Psoas muscle (tissue), 8 donors: ENCODE measurements around the gene NT5DC4. TPM values are rescaled to one million over a fixed set of nuclear protein-coding genes. Genes with fewer than 3 reads are reported as not detected.

ENCODE experiments used
- ATAC-seq, 4 donors: fragments of 200-7000 bp; cut with Tn5 transposase; one replicate each; pipeline ENCODE4 v1.9.1; 2020; ENCODE audit warnings: moderate library complexity in 3 of 4, mild to moderate bottlenecking in 2 of 4
- DNase-seq, 2 donors: peaks; one replicate each; pipeline ENCODE4 v3.0.0-alpha.2; 2020
- H3K27ac ChIP-seq: fragments of 200-600 bp; one replicate; pipeline ENCODE4 v1.8.0; 2022
- H3K27me3 ChIP-seq, 3 donors: fragments of 200-600 bp in 1 of 3; one replicate each; pipeline versions ENCODE4 v1.6.1 to v1.8.0; 2013 to 2022; ENCODE audit warnings: low read length in 2 of 3, mild to moderate bottlenecking in 2 of 3, moderate library complexity in 1 of 3; ENCODE audit not compliant: insufficient read depth in 3 of 3
- H3K36me3 ChIP-seq, 2 donors: fragments of 200-600 bp in 1 of 2; one replicate each; pipeline versions ENCODE4 v1.6.1 to v1.8.0; 2013 to 2022; ENCODE audit warnings: low read depth in 1 of 2, mild to moderate bottlenecking in 1 of 2, moderate library complexity in 1 of 2; ENCODE audit not compliant: insufficient read depth in 1 of 2
- H3K4me1 ChIP-seq: fragments of 200-600 bp; one replicate; pipeline ENCODE4 v1.8.0; 2022
- H3K4me3 ChIP-seq: fragments of 200-600 bp; one replicate; pipeline ENCODE4 v1.8.0; 2022; ENCODE audit warnings: mild to moderate bottlenecking
- H3K9me3 ChIP-seq: fragments of 200-600 bp; one replicate; pipeline ENCODE4 v1.8.0; 2022
- CTCF ChIP-seq: fragments of 200-600 bp; IDR thresholded peaks from one replicate; pipeline ENCODE4 v1.8.0; 2022; ENCODE audit warnings: antibody characterized with exemption
- WGBS, 3 donors: extraction: QIAGEN DNeasy Blood & Tissue Kit; methylation state at CpG; one replicate each; pipeline versions ENCODE4 v1.1.6 to v1.1.7; 2013; 5-methylcytosine and 5-hydroxymethylcytosine counted together
- intact Hi-C, 2 donors: fragments of 100-400 bp; cut with DNase I; formaldehyde crosslinking; loops; one replicate each; pipeline versions ENCODE4 v1.11.0 to v1.14.2; 2022
- long read RNA-seq, 2 donors: library from polyadenylated mRNA; unstranded; transcript quantifications; one replicate each; pipeline ENCODE4 v2.0.0, GENCODE V29; 2021
- polyA plus RNA-seq, 3 donors: library from polyadenylated mRNA; stranded (reverse); fragments of 200-250 nt; gene quantifications; one replicate each; pipeline ENCODE4 v1.2.3, GENCODE V29; 2013
- total RNA-seq, 4 donors: library from RNA; stranded (reverse); fragmentation: NEBNext Ultra II Directional in 2 of 4; extraction: Animal tissue kit (Norgen Biotek cat#: 25700) in 2 of 4; gene quantifications; one replicate each; pipeline versions ENCODE4 v1.2.1 to v1.2.4, GENCODE V29; 2021 to 2023
- donor health status: healthy with polysubstance abuse.
- donor health status: DM: no; HTN: no; CAD: no; lungs with moderate emphysema.
- donor health status: Bipolar disorder and iron deficiency.
- donor health status: healthy.
- donor health status: DM: yes; HTN: yes; CAD: no.
- donor health status: DM: no; HTN: no; CAD: no.
- donor health status: DM: no; HTN: no; CAD: no.
- donor health status: DM: yes; HTN: yes; CAD: no.

NT5DC4 gene
- total RNA-seq (not detected), polyA plus RNA-seq (not detected)
- long read RNA-seq, donor 1: 0 reads
- long read RNA-seq, donor 2: 0 reads

DNA sequence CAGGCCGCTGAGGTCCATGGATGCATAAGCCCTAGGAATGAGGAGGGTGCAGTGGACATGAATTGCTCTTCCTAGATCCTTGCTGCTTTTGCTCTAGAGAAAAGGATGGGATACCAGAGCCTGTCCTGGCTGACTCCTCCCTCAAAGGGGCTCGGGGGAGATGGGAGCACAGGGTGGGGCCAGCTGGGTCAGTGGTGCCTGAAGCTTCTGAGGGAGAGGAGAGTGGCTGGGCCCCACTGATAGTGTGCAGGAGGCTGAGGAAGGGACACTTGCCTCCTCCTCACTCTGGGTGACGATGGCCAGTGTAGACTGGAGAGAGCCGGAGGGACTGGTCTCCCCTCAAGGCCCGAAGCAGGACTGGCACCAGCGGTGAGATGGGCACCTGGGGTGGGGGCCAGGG lies at the start of gene NT5DC4:
NT5DC4 (plus strand) TSS at position 236 of the 400 bp plus-strand sequence; CDS start at position 296, 60 bp downstream.
- DNase-seq (no peak), ATAC-seq (no peak)
- H3K4me1 ChIP-seq: no peaks in the 10 kb centered on the region
- no peak within 1 kb of the TSS for H3K27ac ChIP-seq
- H3K9me3 ChIP-seq: no peaks in the 10 kb centered on the region
- H3K4me3 ChIP-seq: no peak within 1 kb of the TSS
- H3K36me3 ChIP-seq: no peaks in the 10 kb centered on the region
- H3K27me3 ChIP-seq: no peaks in the 10 kb centered on the region
- no peak for TF ChIP-seq CTCF
- intact Hi-C loops: no loop called here
- 74 to 88% (median 80%) methylated on average over 6 of the region's 6 CpGs for WGBS, 3 donors

DNA sequence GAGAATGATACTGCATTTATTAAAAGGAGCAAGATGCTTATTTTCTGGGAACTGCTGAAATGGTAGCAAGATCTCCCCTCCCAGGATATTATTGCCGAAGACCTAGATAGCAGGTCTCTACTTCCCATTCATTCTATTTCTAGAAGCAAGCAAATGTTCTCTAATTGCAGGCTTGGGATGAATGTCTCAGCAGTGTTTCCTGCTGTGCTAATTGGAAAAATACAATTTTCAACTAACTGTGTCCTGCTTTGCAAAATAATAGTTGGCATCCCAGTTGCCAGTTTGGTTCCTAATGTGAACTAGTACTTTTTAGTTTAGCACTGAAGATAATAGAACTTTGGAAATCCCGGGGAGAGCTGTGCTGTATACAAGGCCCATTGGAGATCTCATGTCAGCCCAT lies 49.0 kb upstream of the NT5DC4 start:
- Histone ChIP-seq H3K27me3 (no peaks in the 10 kb centered on the region), H3K4me1 (no peaks in the 10 kb centered on the region), H3K4me3 (no peak overlapping the region), H3K9me3 (no peaks in the 10 kb centered on the region), H3K27ac (no peak overlapping the region), H3K36me3 (no peaks in the 10 kb centered on the region)
- WGBS, 3 donors: 57 to 77% (median 69%) methylated on average over 2 of the region's 2 CpGs
- intact Hi-C loops: no loop called here
- ATAC-seq (no peak), DNase-seq (no peak)
- TF ChIP-seq CTCF: no peak

DNA sequence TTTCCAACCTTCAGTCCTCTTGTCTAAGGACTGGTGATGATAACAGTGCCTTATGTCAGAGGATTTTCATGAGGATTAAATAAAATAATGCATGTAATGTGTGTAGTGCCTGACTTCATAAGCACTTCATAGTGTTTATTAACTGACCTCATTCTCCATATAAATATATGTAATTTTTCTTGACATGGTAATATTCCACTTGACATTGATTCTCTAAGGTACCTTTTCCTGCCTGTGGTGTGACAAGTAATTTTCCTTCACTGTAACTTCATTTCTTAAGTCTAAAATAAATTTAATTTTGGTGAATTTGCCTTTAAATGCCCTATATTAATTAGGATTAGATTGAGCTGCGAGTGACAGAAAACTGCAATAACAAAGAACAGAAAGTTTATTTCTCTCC lies 47.8 kb upstream of the NT5DC4 start:
- no peak overlapping the region for H3K4me3 ChIP-seq
- H3K4me1 ChIP-seq: no peaks in the 10 kb centered on the region
- H3K27ac ChIP-seq: no peak overlapping the region
- 97 to 100% (median 98%) methylated on average over 1 of the region's 1 CpG for WGBS, 3 donors
- H3K9me3 ChIP-seq: no peaks in the 10 kb centered on the region
- H3K27me3 ChIP-seq: no peaks in the 10 kb centered on the region
- ATAC-seq (no peak), DNase-seq (no peak)
- H3K36me3 ChIP-seq: no peaks in the 10 kb centered on the region
- no peak for TF ChIP-seq CTCF
- intact Hi-C loops: no loop called here

DNA sequence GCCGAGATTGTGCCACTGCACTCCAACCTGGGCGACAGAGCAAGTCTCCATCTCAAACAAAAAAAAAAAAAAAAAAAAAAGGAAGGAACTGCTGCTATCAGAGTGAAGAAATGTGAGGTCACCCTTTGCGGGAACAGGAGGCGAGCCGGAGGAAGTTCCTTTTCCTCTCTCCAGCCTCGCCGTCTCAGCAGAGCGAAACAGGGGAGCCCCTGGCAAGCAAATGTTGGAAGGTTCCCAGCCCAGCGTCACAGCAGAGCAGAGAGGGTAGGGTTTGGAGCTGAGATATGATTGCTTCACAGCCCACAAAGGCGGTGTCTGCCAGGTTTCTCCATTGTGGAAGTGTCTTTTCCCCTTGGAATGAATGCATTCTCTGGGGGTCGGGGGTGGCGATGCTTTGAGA lies 46.6 kb upstream of the NT5DC4 start:
- Histone ChIP-seq H3K4me1 (peaks cover 2% of the 10 kb centered on the region), H3K4me3 (no peak overlapping the region), H3K36me3 (no peaks in the 10 kb centered on the region), H3K9me3 (no peaks in the 10 kb centered on the region), H3K27me3 (no peaks in the 10 kb centered on the region), H3K27ac (no peak overlapping the region)
- ATAC-seq (peak in 3 of 4 donors; percentile 45 to 54 (median 53)), DNase-seq (peak; percentile 62 to 75)
- intact Hi-C loops: no loop called here
- WGBS, 3 donors: 65 to 73% (median 72%) methylated on average over 12 of the region's 12 CpGs
- TF ChIP-seq CTCF: no peak

- peaks cover 20% of the 10 kb centered on the region for H3K4me1 ChIP-seq
- no peaks in the 10 kb centered on the region for H3K27me3 ChIP-seq
- H3K9me3 ChIP-seq: peaks cover 3% of the 10 kb centered on the region
- no peaks in the 10 kb centered on the region for H3K36me3 ChIP-seq
- TF ChIP-seq CTCF: no peak
- peak overlapping the region; percentile 66 for H3K27ac ChIP-seq
- ATAC-seq (peak; percentile 79 to 97 (median 94)), DNase-seq (peak; percentile 34 to 80)
- WGBS, 3 donors: 13 to 19% (median 19%) methylated on average over 3 of the region's 3 CpGs
- no peak overlapping the region for H3K4me3 ChIP-seq
- intact Hi-C loops: no loop called here
Observed at GRCh38 chr2:112679484-112679883, 41.3 kb upstream of the NT5DC4 start.
